SH-SY5Y (cell line): ENCODE results near the gene DAPP1.

Experiments
- GATA2 ChIP-seq: IDR thresholded peaks from 2 replicates; pipeline ENCODE4 v1.6.1; 2011; ENCODE audit warnings: mild to moderate bottlenecking, low read depth, low read length
- GATA3 ChIP-seq: IDR thresholded peaks from 2 replicates; pipeline ENCODE4 v1.6.1; 2011; ENCODE audit warnings: low read depth, mild to moderate bottlenecking, low read length, moderate library complexity

DNA sequence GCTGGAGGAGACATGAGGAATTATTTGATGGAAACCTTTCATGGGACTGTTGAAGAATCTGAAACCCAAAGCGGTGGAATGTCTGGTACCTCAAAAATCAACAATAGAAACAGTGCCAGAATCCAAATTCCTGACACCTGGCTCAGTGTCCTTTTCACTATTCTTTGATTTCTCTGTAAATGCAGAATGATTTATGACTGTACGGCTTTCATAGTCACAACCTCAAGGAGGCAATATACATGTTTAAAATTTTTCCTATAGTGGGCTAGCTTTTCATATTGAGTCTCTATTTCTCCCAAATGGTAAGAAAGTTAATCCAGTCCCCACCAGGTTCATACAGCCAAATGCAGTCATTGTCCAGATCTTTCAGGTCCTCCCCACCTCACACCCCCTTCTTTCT, 19.3 kb downstream of the DAPP1 start:
- TF ChIP-seq GATA2 (no peak), GATA3 (no peak)
